Suppressor macrophage (primary cell): ENCODE results near the gene SPATA3.

Experiments used
- DNase-seq, 4 experiments: peaks; one replicate each; pipeline ENCODE4 v3.0.0-alpha.2; 2020 to 2022

The SPATA3 gene

DNA sequence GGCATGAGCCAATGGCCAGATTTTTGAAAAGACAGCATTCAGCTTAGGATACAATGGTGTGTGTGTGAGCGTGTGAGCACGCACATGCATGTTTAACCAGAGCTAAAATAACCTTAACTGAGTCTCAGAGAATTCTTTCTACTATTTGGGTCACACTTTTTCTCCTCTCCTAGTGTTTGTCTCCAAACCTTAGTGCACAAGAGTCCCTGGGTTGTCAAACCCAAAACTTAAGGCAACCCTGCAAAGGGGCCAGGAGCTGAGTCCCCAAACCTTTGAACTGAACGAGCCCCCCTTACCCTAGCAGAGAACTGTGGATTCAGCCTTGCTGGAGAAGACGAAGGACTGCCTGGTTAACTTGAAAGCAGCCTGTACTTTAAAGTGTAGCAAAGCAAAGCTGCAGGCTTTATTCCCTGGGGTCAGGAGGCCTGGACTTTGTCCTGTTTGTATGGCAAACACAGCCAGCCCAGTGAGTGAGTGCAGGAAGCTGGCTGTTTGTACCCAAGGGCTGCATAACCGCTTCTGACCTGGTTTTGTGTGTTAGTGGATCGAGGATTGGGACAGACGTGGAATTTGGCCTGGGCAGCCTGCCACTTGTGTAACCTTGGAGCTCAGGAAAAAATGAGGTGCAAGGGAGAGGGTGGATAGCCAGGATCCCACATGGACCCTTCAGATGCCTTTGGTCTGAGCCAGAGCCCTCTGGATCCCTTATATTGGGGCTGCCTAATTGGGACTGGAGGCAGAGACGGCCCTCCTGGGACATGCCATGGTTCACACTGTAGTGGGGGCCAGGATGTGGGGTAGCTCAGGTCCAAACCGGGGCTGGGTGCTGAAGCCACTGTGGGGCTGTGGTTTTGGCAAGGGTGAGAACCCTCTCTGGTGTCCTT lies 54.3 kb downstream of the SPATA3 start:
- DNase-seq: no peak

DNA sequence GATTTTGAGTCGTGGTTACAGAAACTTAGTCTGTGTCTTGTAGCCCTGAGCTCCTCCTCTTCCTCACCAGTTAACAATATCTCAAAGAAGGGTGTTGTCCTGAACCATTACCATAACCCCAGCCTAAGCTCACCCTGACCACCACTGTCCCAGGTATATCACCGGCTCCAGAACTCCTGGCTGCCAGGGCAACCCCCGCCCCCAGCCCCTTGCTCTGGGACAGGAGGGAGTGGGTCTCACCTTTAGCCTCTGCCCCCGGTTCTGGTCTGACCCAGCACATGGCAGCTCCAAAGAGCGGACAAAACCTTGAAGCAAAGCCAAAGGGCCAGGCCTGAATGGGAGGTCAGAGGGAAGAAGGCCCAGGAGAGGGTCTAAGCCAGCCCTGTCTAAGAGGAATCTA lies 55.2 kb downstream of the SPATA3 start:
- DNase-seq: no peak

DNA sequence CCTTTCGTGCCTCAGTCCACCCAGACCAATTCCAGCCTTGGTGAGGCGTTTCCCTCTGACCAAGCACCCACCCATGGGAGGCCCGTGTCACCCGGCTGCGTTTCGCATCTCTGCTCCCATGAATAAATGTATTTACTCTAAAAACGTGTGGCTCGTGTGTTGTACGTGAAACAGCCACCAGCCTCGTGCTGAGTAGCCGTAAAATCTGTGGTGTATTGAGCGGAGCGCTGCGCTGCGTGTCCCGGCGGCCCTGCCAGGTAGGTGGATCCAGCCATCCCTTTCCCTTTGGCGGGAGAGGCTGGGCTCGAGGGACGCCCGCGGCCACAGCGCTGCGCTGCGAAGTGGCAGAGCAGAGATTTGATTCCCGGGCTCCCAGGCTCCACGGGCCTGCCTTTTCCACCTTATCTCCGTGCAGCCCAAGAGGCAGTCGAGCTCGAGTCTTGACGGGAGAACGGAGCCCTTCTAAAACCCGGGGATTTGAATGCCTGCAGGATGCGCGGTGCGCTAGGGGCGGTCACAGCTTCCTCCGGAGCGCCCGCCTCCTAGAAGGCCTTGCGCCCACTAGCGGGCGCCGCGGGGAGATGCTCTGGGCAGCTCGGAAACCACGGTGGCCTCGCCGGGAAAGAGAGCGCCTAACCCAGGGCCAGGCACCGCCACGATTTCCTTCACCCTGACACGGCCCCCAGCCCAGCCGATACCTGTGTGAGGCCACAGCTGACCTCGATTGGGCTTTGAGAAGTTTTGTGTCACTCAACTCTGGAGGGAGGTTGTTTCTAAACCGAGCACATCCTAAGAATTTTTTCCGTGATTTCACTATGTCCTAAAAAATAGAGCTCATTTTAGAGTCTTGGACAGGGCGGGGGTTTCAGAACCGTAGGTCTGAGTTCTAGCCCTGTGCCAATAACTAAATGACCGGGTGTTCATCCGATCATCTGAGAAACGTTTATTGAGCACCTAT lies 56.9 kb downstream of the SPATA3 start:
- peak; percentile 89 to 95 (median 92) for DNase-seq

DNA sequence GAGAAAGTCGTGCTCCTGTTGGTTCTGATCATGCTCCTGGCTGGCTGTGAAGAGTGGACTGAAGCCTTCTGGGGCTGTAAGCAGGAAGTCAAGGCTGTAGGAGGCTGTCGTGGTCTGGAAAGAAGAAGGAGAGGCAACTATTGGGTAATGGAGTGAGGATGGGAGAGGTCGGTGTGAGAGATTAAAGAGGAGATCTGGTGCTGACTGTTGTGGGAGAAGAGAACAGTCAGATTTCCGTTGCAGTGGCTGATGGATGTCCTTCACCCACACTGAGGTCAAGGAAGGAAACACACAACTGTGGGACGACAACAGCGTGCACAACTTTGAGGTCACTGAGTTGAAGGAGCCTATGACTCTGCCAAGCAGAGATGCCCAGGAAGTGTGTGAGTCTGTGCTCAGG lies 57.9 kb downstream of the SPATA3 start:
- peak in 3 of 4 experiments; percentile 26 to 47 (median 32) for DNase-seq

DNA sequence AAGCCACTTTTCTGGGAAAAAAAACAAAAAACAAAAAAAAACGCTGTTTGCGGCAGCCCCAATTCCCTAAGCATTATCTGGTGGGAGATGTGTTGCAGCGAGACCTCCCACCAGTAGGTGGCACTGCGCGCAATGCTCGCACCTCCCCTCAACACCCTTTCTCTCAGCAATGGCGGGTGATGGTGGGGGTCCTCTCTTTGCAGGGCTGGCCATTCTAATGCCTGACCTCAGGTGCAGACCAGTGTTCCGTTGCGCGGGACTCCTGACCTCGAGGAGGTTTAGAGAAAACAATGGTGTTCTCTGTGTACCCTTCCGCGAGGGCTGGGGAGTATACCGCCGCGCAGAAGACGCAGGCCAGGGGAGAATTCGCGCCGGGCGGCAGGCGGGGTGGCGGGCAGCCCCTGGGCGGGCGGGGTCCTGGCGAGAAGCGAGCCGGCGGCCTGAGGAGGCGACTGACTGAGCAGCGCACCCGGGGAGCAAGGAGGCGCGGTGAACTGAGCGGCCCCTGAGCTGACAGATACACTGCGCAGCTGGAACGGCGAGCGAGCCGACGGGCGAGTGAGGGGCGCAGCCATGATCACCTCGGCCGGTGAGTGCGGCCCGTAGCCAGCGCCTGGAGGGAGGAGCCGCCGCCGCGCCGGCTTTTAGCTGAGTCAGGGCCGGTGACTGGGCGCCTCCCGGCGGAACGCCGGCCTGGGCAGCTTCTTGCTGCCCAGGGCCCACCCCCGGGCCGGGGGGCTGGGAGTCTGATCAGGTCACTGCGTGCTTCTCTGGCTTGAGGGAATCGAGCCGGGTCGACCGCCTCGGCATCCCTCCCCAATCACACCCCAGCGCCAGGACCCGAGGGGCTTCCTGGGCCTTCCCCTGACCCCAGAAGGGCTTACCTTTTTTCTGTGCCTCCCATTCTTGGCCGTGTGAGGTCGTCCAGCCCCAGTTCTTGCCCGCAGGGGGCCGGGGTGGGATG lies 60.8 kb downstream of the SPATA3 start, which contains the start of gene PSMD1:
TSS of gene PSMD1 (plus strand) at position 415 of the 964 bp plus-strand sequence. CDS start at position 574, 159 bp downstream.
- DNase-seq: peak; percentile 95 to 96 (median 96)

DNA sequence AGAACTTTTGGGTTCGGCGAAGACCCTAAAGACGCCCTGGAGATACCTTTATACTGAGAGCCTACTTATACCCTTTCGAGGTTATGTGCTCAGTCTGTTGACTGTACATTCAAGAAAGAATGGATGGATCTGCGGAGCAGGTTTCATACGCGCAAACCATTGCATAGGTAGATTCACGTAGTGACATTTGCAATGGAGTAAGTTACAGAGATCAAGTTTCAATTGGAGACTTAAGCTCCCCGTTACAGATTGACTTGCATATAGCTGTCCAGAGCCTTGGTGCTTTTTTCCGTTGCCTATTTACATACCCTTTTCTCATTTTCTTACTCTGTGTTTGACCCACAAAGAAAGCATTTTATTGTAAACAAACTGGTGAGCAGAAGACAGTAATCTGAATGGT lies 61.7 kb downstream of the SPATA3 start:
- no peak for DNase-seq
